GM12878 (cell line): Measurements from ENCODE around the gene HEPHL1. TPM values are rescaled to one million over a fixed set of nuclear protein-coding genes. Genes with fewer than 3 reads are reported as not detected.

Experiments used
- ATF3 ChIP-seq: IDR thresholded peaks from 2 replicates; pipeline ENCODE4 v1.6.1; 2011; ENCODE audit warnings: low read depth, mild to moderate bottlenecking, low read length, moderate library complexity, borderline replicate concordance; ENCODE audit errors: extremely low read depth
- BCLAF1 ChIP-seq: fragments of 450-650 bp; IDR thresholded peaks from 2 replicates; pipeline ENCODE4 v1.6.1; 2017; ENCODE audit warnings: antibody characterized with exemption, mild to moderate bottlenecking, moderate library complexity
- E4F1 ChIP-seq: fragments of 450-650 bp; IDR thresholded peaks from 2 replicates; pipeline ENCODE4 v1.6.1; 2018; ENCODE audit warnings: borderline replicate concordance, mild to moderate bottlenecking; ENCODE audit not compliant: partially characterized antibody
- FOS ChIP-seq: IDR thresholded peaks from 3 replicates; pipeline ENCODE4 v1.6.1; 2011; ENCODE audit warnings: borderline replicate concordance; ENCODE audit not compliant: insufficient read length; ENCODE audit errors: extremely low read depth
- PRDM15 ChIP-seq: fragments of 450-650 bp; formaldehyde crosslinking; IDR thresholded peaks from 2 replicates; pipeline ENCODE4 v1.4.0; 2020; ENCODE audit warnings: mild to moderate bottlenecking, moderate library complexity
- SMAD1 ChIP-seq: fragments of 450-650 bp; IDR thresholded peaks from 2 replicates; pipeline ENCODE4 v1.6.1; 2018; ENCODE audit warnings: mild to moderate bottlenecking, low read depth; ENCODE audit not compliant: partially characterized antibody
- polyA plus RNA-seq, 11 experiments: library from polyadenylated mRNA; depleted of rRNA in 4 of 11; unstranded in 6 of 11; stranded (reverse) in 5 of 11; fragments of >200 nt; fragmentation: Nextera tagmentation in 4 of 11; fragmentation: Illumina TruSeq in 1 of 11; extraction: Ambion mirVana in 4 of 11; extraction: Trizol in 1 of 11; gene quantifications; 1 replicate in 1 of 11; 2 replicates in 10 of 11; pipeline versions ENCODE4 v1.2.1 to v1.2.3, GENCODE V29; 2011 to 2016; ENCODE audit warnings: inconsistent platforms in 2 of 11, missing spikeins in 2 of 11, low read depth in 1 of 11
- total RNA-seq, 4 experiments: library from RNA; depleted of rRNA in 3 of 4; stranded (reverse); fragments of >200 nt in 3 of 4; fragmentation: Illumina TruSeq in 1 of 4; extraction: Trizol in 1 of 4; gene quantifications; 2 replicates each; pipeline versions ENCODE4 v1.2.1 to v1.2.3, GENCODE V29; 2013 to 2021

HEPHL1 gene
- total and polyA plus RNA-seq, 10 of the 15 experiments (the other 5 are each of a cell fraction or from before 2014, with no cell fraction given): 0.02 to 0.08 (median 0.05) TPM; not detected in 6

GRCh38 chr11:94023856-94024255 lies 2.7 kb downstream of the HEPHL1 start (continued):
- TF ChIP-seq E4F1: no peak
- no peak for TF ChIP-seq BCLAF1
- no peak for TF ChIP-seq SMAD1
- TF ChIP-seq PRDM15 (CRISPR knock-in tag): no peak
- no peak for TF ChIP-seq FOS
- no peak for TF ChIP-seq ATF3
